MM.1S (cell line): Measurements from ENCODE around the gene POC1A.

Experiments
- CTCF ChIP-seq: fragments of 300-600 bp; sonication (generic); IDR thresholded peaks from 2 replicates; pipeline ENCODE4 v1.5.1; 2016; ENCODE audit warnings: antibody characterized with exemption, low read length, mixed read lengths
- EZH2 ChIP-seq: fragments of 300-600 bp; sonication (generic); optimal IDR thresholded peaks from 2 replicates; pipeline ENCODE3; 2017; ENCODE audit warnings: low read depth, mild to moderate bottlenecking, antibody characterized with exemption, low read length, mixed read lengths
- EZH2phosphoT487 ChIP-seq: fragments of 300-600 bp; sonication (generic); IDR thresholded peaks from 2 replicates; pipeline ENCODE4 v1.6.1; 2018; ENCODE audit warnings: antibody characterized with exemption, low read length

GRCh38 chr3:52159503-52159902 lies 5.3 kb upstream of the POC1A start:
- no peak for TF ChIP-seq CTCF
- no peak for TF ChIP-seq EZH2
- TF ChIP-seq EZH2phosphoT487, result no peak
